ENCODE measurements around the gene TRPM5.

TRPM5 gene

DNA sequence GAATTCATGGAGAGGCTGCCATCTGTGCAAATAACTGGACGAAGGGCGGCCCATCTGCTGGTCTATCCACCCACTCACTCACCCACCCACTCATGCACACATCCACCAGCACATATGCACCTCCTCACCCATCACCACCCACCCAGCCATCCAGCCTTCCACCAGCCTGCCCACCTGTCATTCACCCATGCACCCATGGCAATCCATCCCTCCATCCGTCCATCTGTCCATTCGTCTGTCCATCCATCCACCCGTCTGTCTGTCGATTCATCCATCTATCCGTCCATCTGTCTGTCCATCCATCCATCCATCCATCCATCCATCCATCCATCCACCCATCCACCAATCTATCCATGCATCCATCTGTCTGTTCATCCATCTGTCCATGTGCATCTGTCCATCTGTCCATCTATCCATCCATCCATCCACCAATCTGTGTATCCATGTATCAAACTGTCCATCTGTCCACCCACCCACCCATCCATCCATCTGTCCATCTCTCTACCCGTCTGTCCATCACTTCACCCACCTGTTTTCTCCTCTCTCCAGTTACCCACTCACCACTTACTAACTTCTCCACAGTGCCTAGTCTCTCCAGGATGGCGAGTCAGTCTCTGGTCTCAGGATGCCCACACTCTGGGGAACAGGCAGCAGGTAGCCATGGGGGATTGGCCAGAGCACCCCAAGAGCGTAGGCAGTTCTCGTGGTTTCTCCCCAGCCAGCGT is 8.9 kb downstream of the TRPM5 start:
- DNase-seq = no peak

DNA sequence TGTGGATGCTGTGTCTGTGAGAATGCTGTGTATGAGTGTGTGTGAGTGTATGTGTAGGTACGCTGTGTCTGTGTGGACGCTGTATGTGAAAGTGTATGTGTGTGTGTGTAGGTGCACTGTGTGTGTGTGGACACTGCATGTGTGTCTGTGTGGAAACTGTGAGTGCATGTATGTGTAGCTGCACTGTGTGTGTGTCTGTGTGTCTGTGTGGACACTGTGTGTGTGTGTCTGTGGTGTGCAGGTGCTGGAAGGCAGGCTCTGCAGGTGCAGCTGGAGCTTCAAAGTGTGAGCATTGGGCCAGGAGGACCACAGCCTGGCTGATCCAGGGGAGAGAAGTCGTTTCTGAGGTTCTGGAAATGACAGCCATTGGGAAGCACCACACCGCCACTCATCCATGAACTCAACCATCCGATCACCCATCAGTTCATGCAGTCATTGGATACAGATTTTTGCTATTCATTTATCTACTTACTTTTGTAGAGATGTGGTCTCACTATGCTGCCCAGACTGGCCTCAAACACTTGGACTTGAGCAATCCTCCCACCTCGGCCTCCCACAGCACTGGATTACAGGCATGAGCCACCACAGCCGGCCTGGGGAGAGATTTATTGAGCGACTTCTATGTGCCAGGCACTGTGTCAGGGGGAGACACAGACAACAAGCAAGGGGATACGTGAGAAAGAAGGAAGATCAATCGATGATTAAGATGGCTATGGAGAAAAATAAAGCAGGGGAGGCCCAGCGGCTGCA is 9.6 kb downstream of the TRPM5 start:
- no peak for DNase-seq

DNA sequence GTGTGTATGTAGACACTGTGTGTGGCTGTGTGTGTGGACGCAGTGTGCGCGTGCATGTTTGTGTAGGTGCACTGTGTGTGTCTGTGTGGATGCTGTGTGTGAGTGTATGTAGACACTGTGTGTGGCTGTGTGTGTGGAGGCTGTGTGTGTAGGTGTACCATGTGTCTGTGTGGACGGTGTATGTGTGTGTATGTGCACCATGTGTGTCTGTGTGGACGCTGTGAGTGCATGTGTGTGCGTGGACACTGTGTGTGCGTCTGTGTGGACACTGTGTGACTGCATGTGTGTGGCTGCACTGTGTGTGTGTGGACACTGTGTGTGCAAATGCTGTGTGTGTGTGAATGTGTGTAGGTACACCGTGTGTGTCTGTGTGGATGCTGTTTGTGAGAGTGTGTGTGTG is 10.3 kb downstream of the TRPM5 start:
- no peak for DNase-seq

DNA sequence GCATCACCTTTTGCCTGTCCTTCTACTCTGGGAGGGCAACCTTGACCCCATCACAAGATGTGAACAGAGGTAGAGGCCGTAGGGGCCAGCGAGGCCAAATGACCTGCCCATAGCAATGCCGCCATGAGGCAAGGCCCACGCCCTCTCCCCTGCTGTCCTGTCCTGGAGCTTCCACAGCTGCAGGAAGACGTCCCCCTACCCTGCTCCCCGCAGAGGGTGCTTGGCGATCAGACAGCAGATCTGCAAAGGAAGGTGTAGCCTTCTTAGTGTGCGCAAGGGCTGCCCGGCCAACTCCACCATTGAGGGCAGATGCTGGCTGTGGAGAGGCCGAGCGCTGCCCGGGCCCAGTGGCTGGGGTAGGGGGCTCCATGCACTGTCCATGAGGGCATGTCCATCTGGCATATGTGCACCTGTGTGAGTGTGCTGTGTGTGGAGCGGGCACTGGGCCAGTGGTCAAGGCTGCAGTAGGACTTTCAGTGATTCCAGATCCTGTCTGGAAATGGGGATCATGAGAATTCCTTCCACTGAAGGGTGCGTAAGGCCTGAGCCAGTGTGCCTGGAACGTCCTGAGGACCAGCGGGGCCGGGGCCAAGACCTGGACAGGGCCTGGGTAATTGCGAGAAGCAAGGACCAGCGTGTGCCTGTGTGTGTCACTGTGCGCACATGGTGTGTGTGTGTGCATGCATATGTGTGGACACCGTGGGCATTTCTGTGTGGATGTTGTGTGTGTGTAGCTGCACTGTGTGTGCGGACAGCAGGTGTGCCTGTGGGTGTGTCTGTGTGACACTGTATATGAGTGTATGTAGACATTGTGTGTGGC is 11.0 kb downstream of the TRPM5 start:
- no peak for DNase-seq

DNA sequence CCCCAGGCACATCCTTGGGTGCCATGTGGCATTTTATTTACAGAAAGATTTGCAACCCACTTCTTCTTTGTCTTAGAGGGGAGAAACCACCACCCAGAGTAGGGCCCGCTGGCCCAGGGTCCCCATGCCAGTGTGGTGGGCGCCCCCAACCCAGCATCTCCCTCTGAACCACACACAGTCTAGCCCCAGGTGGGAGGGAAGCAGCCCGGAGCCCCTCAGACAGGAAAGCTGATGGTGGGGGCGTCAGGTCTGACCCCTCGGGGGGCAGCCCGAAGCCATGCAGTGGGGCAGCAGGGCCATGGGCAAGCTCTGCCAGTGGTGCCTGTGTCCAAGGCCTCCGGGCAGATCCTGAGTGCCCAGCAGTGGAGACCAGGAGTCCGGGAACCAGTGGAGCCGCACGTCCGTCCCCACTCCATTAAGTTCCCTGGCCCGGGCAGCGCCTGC is 11.7 kb downstream of the TRPM5 start:
- no peak for DNase-seq

DNA sequence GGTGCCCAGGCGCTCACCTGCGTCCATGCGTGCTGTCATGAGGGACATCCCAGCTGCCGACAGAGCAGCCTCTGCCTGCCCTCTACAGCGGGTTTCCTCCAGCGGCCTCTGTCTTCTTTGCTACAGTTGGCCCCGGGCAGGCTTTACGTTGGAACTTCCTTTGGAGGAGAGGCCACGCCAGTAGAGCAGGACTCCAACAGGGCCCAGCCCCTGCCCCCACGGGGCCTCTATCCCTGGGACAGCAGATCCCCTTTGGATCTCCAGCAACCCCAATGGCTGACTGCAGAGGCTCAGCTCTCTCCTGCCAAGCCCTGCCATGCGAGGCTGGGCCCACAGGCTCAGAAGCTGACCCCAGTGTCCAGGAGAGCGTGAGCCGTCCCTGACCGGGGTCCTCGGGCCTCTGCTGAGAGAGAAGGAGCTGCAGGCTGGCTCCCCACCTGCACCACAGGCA is 12.1 kb downstream of the TRPM5 start:
- DNase-seq = no peak

DNA sequence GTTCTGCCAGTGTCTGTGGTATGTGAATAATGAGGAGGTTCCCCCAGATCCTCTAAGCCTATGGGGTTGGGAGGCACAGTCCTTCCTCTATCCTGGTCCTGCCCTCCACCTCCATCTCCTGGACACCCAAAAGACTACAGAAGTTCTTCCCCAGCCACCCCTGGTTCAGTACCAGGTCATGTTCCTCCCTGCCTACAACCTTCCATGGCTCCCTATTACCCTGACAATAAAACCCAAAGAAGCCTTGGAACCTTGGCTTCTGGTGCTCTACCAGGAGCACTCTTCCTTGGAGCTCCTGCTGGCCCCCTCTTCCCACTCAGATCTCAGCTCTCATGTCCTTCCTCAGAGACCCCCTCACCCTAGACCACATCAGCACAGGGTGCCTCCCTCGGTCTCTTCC is 12.9 kb downstream of the TRPM5 start:
- no peak for DNase-seq

DNA sequence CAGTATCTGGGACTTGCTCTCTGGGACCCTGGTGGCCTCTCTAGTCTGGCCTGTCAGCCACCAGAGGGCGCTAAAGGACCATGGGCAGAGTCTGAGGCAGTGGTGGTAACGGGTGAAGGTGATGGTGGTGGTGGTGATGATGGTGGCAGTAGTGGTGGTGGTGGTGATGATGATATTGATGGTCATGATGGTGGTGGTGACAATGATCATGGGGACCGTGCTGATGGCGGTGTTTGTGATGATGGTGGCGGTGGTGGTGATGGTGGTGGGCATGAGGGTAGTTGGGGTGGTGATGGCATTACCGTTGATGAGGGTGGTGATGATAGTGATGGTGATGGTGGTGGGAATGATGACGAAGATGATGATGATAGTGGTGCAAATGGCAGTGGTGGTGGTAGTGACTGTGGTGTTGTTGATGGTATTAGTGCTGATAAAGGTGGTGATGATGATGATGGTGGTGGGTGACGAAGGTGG is 16.0 kb downstream of the TRPM5 start:
- DNase-seq = peak; percentile 86

DNA sequence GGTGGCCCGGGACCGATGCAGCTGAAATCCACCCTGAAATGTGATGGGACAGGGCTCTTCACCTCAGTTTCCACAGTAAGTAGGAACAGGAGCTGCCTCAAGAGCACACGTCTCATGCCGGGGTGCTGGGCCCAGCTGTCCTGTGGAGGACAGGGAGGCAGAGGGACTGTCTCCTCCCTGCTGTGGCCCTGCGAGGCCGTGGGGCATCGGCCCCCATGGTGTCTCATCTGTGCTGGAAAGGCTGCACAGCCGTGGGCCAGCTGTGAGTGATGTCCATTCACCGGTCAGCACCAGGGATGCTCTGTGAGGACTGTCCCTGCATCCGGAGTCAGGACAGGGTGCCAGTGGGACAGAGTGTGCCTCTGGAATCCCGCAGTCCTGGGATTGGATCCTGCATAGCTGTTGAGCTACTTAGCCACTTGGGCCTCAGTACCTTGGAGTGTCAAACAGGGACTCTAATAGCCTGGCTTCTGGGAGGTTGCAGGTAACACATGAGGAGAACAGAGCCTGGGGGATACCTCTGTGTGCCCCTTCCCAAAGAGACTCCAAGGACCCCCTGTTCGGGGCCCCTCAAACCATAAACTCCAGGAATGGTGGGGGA is 16.5 kb downstream of the TRPM5 start:
- no peak for DNase-seq

DNA sequence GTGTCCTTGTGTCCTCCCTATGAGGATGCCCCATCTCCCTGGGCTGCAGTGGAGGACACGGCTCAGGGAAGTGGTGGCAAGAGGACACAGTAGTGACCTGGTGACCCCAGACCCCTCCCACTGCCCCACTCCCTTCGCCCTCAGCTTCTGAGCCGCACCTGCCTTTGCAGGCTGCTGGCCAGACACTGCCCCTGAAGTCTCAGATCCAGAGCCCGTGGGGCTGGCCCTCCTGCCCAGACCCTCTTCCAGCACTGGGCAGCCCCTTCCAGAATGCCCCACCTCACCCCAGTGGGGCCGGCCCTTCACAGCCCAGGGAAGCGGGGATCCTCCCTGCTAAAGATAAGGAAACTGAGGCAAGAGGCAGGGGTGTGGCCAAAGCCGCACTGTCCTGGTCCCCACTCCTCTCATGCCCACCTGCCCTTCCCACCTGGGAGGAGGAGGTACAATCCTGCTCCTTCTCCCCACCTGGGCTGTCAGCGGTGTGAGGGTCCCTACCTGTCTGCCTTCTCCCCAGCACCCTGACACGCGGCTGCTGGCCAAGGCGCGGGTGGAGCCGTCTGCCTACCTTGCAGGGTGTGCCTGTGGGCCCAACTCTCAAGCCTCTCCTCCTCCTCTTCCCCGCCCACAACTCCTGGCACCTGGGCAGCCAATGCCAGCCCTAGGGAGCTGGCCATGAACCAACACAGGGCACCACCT is 17.3 kb downstream of the TRPM5 start:
- DNase-seq = no peak

DNA sequence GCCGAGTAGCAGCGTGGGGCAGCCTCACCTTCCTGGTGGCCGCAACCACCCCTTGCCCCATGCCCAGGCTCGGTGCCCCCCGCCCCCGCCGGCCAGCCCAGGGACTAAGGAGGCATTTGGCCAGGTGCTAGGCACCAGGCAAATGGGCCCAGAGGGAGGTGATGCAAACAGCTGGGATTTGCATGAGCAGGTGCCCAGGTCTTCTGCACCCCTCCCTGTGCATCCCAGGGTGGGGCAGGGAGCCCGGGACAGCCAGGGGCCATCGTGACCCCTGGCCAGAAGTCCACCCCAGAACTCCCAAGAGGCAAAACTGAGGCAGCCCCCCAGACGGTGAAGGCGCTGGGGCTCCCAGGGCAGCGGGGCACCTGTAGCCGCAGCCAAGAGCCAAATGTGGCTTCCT is 18.1 kb downstream of the TRPM5 start:
- DNase-seq = no peak

DNA sequence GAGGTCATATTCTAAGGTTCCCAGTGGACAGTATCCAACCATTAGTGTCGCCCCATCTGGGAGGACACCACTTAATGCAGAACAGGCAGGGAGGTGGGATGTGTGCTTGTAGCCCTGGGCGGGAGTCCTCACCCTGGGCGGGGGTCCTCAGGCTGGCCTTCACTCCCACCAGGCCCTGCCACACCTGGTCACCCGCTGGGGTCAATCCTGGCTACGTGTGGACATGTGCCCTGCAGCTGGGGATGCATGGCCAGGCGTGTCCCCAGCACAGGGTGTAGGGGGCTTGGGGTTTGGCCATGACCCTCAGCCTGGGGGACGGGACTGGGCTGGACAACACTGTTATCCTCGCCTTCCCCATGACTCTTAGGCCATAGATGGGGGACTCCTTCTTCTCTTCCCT is 18.8 kb downstream of the TRPM5 start:
- DNase-seq = no peak

DNA sequence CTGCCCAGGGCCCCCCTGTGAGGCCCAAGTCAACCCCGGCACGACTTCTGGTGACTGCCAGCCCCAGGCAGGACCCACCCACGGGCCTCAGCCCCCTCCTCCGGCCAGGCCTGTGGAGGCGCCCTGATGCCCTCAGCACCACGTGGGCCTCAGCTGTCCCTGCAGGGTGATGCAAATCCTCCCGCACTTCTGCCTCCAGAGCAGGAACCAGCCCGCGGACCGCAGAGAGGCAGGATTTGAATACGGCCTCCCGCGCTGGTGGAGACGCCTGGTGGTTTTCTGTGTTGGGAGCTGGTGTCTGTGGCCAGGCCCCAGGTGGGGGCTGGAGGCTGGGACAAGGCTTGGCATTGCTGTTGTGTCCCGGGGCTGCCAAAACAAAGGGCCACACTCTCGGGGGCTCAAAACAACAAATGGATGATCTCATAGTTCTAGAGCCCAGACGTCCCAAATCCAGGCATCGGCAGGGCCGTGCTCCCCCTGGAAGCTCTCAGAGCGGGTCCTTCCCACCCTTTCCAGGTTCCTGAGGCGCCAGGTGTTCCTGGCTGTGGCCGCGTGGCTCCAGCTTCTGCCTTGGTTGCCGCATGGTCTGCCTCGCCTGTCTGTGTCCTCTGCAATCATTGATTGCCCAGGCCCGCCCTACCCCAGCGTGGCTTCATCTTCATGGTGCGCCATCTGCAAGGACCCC is 19.4 kb downstream of the TRPM5 start:
- no peak for DNase-seq

DNA sequence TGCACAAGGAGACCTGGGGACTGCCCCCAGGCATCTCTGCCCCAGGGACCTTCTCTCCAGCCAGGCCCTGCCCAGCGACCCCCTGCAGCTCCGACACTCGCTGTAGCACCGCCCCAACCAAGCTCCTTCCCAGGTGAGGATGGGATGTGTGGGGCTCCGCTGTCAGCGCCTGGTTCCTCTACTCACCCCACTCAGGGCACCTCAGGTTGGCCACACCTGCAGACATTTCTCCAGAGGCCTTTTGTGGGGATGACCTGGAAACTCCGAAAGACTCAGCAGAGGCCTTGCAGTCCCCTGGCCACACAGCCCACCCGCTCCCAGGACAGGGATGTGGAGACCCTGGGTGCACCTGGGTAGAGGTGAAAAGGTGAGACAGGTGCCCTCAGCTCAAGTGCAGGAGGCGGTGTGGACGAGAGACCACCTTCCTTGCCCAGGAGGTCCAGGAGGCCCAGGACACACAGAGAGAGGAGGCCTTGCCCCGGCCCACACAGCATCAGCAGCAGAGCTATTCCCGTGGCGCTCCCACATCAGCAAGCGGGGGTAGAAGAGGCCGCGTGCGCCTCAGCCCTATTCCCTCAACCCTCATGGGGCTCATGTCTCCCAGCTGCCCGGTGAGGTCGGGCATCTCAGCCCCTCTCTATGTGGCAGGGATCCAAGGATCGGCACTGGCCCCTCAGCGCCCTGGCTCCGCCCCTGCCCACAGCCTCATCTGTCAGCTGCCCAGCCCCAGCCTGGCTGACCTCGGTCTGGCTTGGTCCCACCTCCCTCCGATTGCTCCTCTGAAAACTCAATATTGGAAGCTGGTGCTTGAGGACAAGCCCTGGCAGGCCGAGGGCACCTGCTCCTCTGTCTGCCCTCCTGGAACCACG is 20.9 kb downstream of the TRPM5 start:
- no peak for DNase-seq

DNA sequence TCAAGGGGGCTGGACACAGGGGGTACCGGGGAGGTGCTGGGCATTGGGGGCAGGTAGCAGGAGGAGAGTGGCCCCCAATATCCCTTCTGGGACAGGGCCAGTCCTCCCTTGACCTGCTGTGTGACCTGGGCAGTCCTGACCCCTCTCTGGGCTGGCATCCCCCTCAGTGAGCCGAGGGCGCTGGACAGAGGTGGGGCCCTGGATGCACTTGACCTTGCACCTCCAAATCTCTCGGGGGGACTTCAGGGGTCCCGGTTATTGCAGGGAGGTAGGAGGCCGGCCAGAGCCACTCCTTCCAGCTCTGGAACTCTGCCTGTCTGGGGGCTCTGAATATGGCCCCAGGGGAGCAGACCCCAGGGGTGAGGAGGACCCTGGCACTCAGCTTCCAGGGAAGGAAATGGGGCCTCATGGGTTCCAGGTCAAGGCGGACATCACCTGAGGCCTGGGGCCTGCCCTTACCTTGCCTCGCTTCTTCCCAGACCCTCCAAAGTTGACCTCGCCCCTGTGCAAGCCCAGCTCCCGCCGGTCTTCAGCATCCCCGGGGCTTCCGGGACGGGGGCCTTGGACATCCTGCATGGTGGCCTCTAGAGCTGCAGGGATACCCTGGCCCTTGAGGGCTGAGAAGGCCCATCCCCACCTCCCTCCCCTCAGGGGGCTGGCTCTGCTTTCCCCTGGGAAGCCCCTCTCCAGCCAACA is 21.7 kb downstream of the TRPM5 start:
- DNase-seq = no peak

DNA sequence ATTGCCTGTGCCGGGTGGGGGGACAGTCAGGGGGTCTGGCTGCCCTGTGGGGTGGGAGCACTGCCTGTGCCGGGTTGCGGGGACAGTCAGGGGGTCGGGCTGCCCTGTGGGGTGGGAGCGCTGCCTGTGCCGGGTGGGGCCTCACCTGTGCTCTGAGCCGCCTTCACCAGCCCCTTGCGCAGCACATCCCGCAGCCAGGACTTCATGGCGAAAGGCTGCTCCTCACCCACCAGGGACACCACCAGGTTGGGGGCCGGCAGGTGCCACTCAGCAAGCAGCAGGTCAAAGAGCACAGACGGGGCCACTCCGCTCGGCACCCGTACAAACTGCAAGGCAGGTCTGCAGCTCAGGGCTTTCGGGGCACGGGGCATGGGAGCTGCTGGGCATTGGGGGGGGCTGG is 22.3 kb downstream of the TRPM5 start:
- DNase-seq = no peak

DNA sequence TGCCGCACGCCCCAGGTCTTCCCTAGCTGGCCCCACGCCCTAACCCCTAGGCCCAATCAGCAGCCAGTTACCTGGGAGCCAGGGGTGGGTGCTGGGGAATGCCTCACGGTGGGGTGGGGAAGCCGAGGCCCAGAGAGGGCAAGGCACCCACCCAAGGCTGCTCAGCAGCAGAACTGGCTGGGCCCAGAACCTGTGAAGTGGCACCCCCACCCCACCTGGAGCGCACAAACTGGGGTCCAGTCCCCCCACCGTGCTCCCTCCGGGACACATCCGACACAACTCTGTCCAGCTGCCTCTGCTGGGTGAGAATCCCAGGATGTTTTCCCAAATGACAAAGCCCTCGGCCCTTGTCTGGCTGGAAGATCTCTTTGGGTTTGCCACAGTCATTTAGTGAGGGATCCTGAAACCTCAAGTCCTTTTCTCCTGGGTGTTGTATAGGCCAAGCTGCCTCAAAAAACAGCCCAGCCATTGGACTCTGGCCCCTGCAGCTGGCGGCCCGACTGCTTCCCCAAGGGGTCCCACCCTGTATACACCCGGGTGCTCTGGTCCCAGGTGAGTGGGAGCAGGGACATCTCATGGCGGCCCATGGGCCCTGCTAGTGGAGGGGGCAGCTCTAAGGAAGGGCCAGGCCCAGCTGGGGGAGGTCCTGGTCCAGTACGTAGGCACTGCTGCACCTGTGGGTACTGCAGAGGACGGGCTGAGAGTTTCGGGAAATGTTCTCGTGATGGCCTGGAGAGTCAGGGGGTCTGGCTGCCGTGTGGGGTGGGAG is 22.9 kb downstream of the TRPM5 start:
- DNase-seq = no peak

DNA sequence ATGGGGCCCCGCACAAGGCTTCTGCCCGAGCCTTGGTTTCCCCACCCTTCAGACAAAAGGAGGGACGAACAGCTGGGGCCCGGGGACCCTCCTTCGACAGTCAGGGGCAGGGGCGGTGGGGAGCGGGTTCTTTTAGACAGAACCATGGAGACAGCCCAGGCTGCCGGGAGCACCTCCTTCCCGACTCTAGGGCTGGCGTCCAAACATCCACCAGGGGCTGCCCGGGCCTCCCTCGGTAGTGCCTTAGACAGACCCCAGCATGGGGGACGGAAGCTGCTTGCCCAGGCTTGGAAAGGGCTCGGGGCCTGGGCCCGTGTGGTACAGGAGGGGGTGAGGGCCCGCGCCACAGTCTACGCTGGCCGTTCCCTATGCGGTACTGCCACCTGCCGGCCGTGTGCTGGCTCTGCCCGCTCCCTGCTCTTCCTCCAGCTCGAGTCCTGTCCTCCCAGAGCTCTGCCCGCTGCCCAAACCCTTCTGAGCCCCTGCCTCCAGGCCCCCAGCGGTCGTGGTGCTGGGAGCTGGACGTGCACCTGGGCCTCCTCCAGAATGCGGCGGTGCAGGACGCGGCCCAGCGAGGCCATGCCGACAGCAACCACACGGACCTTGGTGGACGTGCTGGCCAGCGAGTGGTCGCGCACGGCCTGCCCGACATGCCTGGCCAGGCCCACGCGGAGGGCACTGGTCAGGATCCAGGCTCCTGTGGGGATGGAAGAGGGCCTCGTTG is 23.6 kb downstream of the TRPM5 start:
- peak; percentile 72 for DNase-seq

All from activated naive CD4-positive, alpha-beta T cell treated with Interleukin-2 at 50 U/mL for 16 hours (primary cell).